GM23338 (cell line): ENCODE data around the gene SLC24A4.

Experiments
- CREB1 ChIP-seq: fragments of 250-450 bp; sonication (Bioruptor Pico); IDR thresholded peaks from 2 replicates; pipeline ENCODE4 v1.5.0; 2020; ENCODE audit warnings: low read depth, mild to moderate bottlenecking, moderate library complexity
- CTCF ChIP-seq, 2 experiments: fragments of 200-600 bp in 1 of 2; sonication (generic) in 1 of 2; conservative IDR thresholded peaks; 2 replicates each; pipeline versions ENCODE4 v1.5.1 to v1.6.1; 2016 to 2017; ENCODE audit warnings: antibody characterized with exemption in 2 of 2, low read depth in 2 of 2, mild to moderate bottlenecking in 2 of 2, moderate library complexity in 1 of 2
- EZH2 ChIP-seq: fragments of 200-600 bp; sonication (generic); IDR thresholded peaks from one replicate; pipeline ENCODE4 v1.8.0; 2017; ENCODE audit warnings: antibody characterized with exemption, mild to moderate bottlenecking, low read depth; ENCODE audit not compliant: unreplicated experiment
- EZH2phosphoT487 ChIP-seq: fragments of 200-600 bp; sonication (generic); IDR thresholded peaks from one replicate; pipeline ENCODE4 v1.8.1; 2018; ENCODE audit warnings: antibody characterized with exemption; ENCODE audit not compliant: unreplicated experiment
- POLR2AphosphoS5 ChIP-seq: IDR thresholded peaks from 2 replicates; pipeline ENCODE4 v1.6.1; 2016; ENCODE audit warnings: antibody characterized with exemption, low read depth
- REST ChIP-seq: IDR thresholded peaks from one replicate; pipeline ENCODE4 v1.6.1; 2018; ENCODE audit warnings: antibody characterized with exemption; ENCODE audit not compliant: unreplicated experiment

GRCh38 chr14:92435154-92435553 lies 112.2 kb downstream of the SLC24A4 start:
- TF ChIP-seq CTCF (conservative IDR thresholded peaks at IDR 0.05; ENCODE audit: low read depth in 2 of 2): no peak
- no peak for TF ChIP-seq POLR2AphosphoS5
- no peak for TF ChIP-seq EZH2
- TF ChIP-seq EZH2phosphoT487: no peak
- TF ChIP-seq REST: no peak
- TF ChIP-seq CREB1 (CRISPR knock-in tag): no peak
